PC-9 (cell line): Measurements from ENCODE around the gene ZNF892.

Experiments
- EZH2 ChIP-seq: fragments of 200-600 bp; sonication (generic); IDR thresholded peaks from 2 replicates; pipeline ENCODE4 v1.8.0; 2017; ENCODE audit warnings: antibody characterized with exemption, low read depth
- TF ChIP-seq, protein P1 (sequence below): fragments of 200-600 bp; sonication (generic); conservative IDR thresholded peaks from 2 replicates; pipeline ENCODE4 v1.6.1; 2017; ENCODE audit warnings: mixed run types, antibody characterized with exemption, mild to moderate bottlenecking, moderate library complexity

DNA sequence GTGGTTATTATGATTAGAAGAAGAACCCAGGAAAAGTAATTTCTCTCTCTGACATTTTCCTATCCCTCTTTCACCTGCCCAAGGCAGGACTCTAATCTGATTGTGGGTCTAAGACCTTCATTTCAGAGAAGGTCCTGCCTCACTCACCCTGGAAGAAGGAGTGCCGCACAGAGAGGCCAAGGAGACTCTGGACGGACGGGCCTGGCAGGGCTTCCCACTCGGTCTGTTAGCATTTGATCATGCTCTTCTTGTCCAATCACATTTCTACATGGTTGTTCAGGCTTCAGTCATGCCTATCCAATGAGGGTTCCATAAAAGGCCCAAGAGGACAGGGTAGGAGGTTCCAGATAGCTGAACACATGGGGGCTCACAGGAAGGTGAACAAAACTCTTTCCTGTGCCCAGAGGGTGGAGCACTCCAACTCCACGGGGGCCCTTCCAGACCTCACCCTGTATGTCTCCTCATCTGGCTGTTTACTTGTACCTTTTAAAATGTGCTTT, 27.0 kb downstream of the ZNF892 start:
- TF ChIP-seq, protein P1, sequence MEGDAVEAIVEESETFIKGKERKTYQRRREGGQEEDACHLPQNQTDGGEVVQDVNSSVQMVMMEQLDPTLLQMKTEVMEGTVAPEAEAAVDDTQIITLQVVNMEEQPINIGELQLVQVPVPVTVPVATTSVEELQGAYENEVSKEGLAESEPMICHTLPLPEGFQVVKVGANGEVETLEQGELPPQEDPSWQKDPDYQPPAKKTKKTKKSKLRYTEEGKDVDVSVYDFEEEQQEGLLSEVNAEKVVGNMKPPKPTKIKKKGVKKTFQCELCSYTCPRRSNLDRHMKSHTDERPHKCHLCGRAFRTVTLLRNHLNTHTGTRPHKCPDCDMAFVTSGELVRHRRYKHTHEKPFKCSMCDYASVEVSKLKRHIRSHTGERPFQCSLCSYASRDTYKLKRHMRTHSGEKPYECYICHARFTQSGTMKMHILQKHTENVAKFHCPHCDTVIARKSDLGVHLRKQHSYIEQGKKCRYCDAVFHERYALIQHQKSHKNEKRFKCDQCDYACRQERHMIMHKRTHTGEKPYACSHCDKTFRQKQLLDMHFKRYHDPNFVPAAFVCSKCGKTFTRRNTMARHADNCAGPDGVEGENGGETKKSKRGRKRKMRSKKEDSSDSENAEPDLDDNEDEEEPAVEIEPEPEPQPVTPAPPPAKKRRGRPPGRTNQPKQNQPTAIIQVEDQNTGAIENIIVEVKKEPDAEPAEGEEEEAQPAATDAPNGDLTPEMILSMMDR, result no peak
- TF ChIP-seq EZH2, result no peak
